Fibroblast of gingiva (primary cell): ENCODE measurements around the gene REXO1.

Source experiments
- DNase-seq: peaks from one replicate; pipeline ENCODE4 v3.0.0-alpha.2; 2011; ENCODE audit warnings: low read depth

Gene REXO1

DNA sequence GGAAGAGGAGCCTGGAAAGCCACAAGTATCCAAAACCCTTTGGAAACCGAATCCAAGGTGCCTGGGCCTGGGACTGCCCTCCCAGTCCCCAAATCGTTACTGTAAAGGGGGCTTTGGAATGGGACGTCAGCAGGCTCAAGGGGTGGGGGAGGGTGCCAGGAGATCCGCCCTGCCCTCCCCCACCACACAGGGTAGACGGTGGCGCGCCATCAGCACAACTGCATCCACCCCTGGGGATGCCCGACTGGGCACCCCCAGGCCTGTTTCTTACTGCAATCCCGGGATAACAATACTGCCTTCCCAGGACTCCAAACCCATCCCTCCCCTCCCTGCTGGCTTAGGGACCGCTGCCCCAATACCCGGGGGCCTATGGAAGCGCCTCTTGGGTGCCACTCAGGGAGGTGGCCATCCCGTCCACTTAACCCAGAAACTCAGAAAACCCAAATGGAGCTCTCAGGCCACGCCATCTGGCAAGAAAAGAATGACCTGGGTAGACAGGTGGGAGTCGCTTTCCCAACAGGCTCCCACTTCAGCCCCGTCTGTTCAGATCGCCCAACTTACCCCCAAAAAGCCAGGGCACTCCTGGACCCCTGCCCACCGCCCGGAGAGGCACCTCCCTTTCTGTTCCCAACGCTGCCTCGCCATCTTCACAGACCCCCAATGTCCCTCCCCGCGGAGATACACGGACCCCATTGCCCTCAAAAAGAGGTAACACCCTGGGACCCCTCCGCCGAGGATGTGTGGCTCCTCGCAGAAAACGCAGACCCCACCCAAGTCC lies 12.7 kb upstream of the REXO1 start:
- no peak for DNase-seq

DNA sequence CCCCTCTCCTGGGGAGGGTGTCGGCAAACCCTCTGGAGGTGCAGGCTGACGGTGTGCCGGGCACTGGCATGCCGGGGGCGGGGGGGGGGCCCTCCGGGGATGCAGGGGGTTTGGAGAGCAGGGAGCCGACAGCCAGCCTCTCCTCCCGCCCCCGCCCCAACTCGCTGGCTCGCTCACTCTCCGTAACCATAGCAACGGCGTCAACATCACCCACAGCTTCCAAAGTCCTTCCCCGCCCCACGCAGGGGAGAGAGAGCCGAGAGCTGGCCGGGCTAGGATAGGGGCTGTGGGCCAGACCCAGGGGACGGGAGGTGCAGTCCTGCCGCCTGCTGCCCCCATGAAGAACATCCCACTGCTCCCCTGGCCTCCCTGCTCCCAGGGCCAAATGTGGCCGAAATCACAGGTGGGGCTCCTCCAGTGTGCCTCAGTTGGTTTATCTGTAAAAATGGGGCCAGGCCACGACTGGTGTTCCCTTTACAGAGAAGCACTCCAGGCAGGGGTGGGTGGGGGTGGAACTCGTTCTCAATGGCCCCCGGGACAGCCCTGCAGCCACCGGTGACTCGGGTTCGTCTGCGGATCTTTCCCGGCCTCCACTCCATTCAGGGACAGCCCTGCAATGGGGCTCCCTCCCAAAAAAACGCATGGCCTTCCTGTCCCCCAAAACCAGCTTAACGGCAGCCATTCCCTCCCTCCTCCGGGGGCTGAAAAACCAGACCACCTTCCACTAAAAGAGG lies 11.9 kb upstream of the REXO1 start:
- DNase-seq, result peak; percentile 77

DNA sequence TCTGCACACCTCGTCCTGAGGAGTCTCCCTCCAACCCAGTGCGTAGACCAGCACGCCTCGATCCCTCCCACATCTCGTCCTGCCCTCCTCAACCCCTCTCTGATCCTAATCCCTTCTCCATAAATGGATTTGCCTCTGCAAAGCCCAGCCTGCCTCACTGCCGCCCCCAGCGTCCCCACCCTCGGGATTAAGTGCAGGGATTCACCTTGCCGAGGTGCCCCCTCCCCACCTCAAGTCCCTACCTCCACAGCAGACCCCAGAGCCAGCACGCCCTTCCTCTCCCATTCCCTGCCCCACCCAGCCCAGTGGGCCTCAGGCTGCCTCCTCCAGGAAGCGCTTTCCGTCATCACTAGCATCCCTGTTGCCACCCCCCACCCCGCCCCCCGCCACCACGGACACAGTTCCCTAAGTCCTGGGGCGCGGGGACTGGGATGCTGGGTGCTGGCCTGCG lies 11.1 kb upstream of the REXO1 start:
- DNase-seq, result no peak

DNA sequence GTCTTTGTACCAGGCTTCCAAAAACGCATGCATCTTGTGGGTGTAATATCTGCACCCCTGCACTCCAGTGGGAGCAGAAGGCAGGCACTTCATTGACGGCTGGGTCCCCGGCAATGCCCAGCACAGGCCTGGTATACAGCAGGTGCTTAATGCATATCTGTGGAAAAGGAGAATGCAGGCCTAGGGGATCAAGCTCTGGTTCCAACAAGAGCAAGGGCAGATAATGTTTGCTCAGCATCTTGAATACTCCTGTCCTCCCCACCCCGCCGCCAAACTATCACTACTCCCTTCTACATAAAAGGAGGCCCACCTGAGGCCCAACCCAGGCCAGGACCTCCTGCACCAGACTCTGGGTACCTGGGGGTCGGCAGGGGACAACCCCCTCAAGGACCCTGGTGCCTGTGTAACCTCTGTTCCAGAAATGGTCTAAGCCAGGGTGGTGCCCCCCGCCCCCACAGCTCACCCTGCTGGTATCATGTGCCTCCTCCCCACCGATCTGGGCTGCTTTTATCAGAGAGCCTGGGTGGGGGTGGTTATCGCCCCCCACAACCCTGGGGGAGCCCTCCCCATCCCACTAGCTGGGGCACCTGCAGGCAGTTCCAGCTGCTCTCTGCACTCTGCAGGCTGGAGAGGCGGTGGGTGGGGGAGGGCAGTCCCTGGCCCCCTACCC lies 10.3 kb upstream of the REXO1 start:
- no peak for DNase-seq

DNA sequence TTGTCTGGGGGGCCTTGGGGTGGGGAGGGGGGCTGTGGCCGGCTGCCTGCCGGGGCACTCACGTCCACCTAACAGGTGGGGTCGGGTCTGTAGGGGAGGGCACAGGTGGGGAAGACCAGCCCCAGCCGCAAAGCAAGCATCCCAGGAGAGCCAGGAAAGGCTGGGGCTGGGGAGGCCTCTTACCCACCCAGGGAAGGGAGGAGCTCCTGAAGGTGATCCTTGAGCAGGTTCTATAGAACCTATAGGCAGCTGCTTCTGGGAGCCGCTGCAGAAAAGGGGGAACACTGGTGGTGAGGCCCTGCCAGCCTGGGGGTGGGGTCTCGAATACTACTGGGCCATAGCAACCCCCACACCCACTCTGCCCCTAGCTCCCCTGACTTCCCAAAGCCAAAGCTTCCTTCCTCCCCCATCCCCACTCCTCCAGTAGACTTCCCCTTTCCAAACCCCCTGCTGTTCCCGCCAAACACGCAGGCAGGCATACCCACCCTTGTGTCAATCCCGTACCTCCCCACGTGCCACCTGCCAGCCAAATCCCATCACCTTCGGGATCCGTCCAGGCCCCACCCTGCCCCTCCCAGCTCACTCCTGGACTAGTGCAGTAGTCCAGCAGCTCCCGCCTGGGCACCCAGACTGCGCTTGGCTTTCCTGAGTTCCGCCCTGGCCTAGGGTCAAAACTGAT lies 9.5 kb upstream of the REXO1 start:
- DNase-seq, result no peak

DNA sequence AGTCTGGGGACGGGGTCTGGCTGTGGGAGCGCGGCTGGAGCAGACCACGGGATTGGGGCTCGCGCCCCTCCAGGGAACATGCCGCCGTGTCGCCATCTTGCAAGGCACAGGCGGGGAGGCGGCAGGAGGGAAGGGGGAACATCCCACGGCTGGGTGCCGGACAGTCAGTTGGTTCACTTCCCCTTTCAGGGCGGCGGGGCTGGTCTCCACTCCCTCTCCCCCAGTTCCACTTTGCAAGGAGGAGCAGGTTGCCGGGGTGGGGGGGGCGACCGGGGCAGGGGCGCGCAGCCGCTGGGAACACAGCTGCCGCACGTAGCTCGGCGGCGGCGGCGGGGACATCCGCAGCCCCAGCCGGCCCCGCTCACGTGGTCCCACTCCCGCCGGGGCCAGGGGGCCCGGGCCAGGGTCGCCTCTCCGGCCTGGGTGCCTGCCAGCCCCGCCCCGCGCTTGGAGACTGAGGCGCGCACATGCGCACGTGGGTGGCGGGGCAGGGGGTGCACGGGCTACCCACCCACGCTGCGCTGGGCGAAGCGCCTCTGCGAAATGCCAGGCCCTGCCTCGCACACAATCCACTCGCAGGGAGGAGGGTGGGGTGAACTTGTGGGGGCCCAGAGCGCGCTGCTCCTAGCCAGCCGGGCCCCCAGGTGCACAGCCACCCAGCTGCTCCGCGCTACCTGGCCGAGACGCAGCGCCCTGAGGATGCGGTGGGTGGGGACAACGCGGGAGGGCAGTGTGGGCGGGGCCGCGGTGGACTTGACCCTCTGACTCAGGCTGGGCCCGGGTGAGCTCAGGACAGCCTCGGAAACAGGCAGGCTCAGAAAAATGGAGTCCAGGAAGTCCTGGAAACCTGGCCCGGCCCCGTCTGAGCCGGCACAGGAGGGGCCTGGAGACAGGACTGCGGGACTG lies 8.7 kb upstream of the REXO1 start:
- peak; percentile 72 for DNase-seq

DNA sequence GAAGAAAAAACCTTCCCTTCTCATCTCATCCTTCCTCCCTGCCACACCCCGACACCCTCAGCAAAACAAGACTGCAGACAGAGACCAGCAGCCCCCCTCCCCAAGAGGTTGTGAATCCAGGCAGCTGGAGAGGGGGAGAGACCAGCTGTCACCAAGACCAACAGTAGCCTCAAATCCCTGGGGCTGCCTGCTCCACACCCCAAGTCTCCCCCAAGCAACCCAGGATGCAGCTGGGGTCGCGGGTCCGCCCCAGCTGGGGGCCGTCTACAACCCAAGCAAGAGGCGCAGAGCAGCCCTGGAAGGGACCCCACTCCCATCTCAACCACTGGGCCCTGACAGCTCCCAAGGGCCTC lies 8.0 kb upstream of the REXO1 start:
- no peak for DNase-seq

DNA sequence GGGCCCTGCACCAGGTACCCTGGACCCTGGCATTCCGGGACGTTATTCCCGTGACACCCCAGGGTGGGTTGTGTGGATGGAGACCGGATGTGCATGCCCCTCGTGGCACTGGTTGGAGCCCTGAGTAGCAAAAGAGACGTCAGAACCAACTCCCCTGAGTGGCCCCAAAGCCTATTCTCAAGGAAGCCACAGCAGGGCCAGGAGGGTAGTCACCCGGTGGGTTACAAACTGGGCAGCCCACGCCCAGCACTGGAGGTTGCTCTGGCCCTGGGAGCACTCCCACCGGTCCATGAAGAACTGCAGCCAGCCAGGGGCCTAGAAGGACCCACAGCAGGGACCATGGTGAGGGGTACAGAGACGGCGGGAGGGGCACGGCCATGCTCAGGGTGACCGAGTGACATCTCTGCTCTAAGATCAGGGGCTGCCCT lies 7.6 kb upstream of the REXO1 start:
- DNase-seq, result peak; percentile 42

DNA sequence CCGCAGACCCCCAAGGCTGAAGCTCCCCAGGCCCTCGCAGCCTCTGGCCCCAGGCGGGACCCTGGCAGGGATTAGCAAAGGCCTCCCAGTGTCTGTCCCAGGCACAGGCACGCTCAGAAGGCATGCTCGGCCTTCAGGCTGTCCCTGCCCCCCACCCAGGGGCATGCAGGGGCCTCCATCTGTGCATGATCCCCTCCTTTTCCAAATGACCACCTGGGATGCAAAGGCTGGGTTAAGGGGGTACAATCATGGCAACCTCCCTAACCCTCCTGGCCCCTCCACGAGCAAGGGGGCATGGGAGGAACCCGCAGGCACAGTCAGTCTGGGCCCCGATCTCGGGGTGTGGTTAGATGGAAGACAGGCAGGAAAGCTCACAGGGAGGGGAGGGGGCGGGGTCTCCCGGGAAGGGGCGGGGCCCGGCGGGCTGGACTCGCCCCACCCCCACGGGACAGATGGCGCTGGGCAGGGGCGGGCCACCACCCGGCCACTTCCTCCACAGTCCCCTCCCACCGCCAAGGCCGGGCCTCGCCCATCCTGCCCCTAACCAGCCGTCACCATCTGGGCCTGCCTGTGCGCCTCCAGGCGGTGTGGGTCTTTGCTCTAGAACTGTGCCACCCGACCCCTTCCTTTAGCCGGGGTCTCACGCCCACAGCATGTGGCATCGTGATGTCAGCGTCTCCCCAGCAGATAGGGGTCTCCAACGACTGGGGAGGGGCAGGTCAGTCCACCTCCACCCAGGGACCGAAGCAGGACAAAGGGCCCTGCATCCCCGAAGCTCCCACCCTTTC lies 7.0 kb upstream of the REXO1 start:
- peak; percentile 92 for DNase-seq

DNA sequence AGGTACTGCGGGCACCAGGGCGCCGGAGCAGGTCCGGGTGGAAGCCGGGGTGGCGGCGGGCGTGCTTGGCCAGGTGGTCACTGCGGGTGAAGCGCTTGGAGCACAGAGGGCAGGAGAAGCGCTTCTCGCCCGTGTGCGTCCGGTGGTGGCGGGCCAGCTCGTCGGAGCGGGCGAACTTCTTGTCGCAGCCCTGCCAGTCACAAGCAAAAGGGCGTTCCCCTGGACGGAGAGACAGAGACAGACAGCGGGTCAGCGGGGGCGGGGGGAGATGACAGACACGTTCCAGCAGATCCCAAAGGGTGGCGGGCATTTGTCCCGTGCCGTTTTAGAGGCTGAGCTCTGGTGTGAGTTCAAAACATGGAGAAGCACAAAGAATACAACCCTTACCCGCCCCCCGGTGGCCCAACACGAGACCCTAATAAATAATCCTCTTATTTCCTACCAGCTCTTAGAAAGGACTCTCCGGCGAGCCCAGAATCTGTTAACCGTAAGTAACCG lies 6.3 kb upstream of the REXO1 start:
- DNase-seq, result no peak

DNA sequence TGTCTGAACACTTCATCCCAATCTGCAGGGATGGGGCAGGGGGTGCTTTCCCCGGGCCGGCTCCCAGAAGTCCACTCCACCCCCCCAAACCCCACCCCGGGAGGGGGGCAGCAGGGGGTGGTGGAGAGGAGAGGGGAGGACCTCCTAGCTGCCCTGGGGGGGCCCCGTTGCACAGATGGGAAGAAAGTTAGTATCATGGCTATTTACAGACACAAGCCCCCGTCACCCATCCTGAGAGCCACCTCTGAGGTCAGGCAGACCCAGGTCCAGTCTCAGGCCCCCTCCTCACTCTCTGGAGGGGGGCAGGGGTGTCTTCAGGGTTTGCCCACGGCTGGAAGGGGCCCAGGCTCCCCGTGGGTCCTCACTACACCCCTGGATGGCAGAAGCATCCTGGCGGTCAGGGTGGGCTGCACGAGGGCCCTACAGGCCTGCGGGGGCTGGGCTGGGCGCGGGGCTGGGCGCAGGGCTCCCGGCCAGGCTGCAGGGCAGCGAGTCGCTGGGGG lies 5.8 kb upstream of the REXO1 start:
- DNase-seq, result no peak

DNA sequence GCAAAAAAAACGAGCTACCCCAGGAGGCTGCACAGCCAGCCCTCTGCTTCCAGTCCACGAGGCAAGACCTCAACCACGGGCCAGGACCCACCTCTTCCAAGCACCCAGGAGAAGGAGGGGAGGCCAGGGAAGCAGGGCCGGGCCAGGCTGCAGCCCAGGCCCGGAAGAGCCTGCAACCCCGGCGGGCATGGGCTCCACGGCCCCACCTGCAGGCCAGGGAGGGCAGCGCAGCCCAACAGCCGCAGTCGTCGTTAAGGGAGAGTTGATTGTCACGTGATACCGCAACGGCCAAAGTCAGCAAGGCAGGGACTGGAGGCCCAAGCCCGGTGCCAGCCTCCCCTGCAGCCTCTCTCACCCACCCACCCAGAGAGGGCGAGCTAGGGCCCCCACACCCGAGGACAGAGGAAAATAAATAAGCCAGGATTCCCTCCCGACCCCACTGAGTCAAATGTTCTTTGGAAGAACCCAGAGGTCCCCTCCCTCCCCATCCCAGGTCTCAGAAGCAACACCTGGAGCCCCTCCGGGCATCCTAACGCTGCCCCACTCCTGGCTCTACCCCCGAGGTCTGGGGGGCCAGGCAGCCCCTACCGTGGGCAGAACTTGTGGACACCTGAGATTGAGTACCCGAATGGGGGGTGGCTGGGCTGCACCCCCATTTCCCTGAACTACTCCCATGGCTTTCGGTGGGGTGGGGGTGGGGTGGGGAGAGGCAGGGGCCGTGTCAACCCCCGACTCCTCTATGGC lies 5.2 kb upstream of the REXO1 start:
- peak; percentile 77 for DNase-seq

DNA sequence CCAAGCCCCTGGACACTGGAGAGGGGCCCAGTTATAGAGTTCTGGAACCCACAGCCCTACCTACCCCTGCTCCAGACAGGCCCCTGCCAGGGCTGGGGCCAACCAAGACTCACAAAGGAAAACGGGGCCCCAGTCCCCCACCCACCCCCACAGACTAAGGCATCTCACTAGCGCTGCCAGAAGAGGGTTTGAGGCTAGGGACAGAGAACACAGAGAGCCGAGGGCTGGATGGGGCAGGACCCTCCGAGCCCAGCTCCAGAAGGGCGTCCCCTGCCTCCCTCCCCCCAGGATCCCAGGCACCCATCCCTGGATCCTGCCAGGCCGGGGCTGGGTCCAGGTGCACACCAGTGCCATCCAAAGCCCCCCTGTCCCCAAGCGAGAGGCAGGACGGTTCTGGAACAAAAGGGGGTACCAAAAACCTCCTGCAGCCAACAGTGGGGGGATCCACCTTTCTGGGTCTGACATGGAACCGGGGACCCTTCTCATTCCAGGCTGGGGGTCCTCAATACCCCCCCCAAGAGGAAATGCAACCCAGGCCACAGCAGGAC lies 4.4 kb upstream of the REXO1 start:
- no peak for DNase-seq

DNA sequence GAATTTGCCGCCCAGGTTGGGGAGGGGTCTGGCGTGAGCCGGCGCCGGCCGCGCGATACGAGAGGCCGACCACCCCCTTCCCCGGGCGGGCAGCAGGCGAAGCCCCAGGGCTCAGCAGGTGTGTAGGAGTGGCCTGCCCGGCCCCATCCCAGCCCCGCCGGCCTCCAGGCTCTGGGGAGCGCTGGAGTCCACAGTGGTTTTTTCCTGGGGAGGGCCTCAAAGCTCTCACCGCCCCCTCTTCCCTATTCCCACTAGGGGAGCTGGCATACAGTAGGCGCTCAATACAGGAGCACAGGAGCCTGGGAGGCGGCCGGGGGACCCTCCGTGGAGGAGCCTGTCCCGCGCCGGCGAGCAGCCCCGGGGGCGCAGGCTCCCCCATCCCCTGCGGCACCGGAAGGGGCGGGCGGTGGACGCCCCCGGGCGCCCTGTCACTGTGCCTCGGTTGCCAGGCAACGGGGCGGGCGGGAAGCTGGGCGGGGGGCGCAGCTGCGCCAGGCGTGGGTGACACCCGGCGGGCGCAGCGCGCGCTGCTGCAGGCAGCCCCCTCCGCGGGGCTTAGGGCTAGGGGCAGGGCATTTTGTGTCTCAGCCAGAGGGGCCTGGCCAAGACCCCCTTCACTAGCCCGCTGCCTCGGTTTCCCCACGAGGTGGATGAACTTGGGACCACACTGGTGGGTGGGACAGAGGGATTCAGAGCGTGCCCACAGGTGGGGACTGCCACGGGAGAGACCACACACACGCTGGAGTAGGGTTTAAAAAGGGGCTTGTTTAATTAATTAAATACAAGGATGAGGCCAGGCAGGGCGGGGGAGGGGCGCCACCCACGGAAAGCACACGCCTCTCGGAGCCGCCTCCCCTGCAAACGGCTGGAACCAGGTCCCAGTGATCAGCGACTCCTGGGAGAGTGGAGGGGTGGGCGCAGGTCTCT lies 3.6 kb upstream of the REXO1 start:
- DNase-seq, result no peak

DNA sequence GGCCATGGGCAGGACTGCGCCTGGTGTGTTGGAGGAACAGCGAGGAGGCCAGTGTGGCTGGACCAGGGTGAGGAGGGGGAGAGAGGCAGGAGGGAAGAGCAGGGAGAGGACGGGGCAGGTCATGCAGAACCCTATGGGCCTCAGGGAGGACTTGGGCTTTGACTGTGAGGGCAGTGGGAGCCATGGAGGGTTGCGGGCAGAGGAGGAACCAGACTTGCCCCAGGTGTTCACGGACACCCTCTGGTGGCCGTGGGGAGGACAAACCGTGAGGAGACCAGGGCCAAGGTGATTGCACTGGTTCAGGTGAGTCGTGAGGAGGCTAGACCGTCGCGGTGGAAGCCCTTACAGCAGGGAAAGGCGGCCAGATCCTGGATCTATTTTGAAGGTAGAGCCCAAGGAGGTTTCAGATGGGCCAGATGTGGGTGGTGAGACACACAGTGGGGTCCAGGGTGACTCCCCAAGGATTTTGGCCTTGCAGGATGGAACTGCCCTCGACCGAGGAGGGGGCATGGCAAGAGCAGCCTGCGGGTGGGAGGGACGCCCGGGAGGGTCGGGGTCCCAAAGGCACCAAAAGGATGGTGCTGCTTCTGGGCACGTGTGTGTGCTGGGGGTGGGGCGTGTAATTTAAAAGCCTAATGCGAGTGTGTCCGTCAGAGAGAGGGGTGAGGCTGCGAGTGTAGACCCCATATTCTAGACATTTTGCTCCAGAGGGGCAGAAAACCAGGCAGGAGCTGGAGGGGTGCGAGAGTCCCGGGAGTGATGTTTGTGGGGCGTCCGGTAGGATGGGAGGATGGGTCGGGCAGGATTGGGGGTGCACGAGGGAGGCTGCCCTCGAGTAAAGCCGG lies 2.7 kb upstream of the REXO1 start:
- DNase-seq, result no peak

DNA sequence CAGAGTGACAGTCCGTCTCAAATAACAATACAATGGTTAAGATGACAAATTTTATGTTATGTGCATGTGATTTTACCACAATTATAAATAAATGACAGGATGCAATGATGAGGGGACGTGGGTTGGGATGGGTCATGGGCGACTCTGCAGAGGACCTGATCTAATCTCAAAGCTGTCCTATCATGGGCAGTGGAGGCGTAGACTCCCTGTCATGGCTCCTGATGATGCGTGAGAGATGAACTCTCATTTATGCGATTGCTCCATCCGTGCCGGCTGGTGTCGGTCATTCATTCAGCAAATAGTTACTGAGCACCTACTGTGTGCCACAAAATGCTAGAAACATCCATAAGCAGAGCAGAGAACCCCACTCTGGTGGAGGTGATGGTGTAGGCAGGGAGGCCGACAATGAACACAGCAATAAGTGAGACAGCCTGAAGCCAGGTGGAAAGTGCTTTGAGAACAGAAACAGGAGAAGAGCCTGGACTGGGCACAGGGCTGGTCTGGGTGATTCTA lies 1.7 kb upstream of the REXO1 start:
- DNase-seq, result no peak

DNA sequence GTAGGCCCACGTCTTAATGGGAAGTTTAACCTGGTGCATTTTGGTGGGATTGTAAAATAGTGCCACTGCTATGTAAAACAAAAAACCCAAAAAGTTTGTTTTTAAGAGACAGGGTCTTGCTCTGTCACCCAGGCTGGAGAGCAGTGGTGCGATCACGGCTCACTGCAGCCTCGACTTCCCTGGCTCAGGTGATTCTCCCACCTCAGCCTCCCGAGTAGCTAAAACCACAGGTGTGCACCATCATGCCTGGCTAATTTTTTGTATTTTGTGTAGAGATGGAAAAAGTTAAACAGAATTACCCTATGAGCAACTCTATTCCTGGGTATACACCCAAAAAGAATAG lies 820 bp upstream of the REXO1 start:
- DNase-seq, result no peak
